WTC11 (cell line): ENCODE data around the gene WNT5B. TPM values are rescaled to one million over a fixed set of nuclear protein-coding genes. Genes with fewer than 3 reads are reported as not detected.

ENCODE experiments used
- ATAC-seq: fragments of 200-7000 bp; cut with Tn5 transposase; 2 replicates; pipeline ENCODE4 v1.10.0; 2021; ENCODE audit warnings: mild to moderate bottlenecking, moderate library complexity
- CTCF ChIA-PET: fragments of 300-600 bp; sonication (Branson Sonifier 250); formaldehyde crosslinking; loops from one replicate; lab custom pipeline; 2021; ENCODE audit warnings: antibody characterized with exemption; lab: Charles Lee
- POLR2A ChIA-PET: fragments of 350-600 bp; sonication (Branson Sonifier 250); formaldehyde crosslinking; loops from one replicate; lab custom pipeline; 2021; ENCODE audit warnings: antibody characterized with exemption; lab: Charles Lee
- DNase-seq: peaks from one replicate; pipeline ENCODE4 v3.0.0; 2021; ENCODE audit warnings: low spot score
- H3K27ac Mint-ChIP-seq: 2 replicates; pipeline ENCODE4 v1.8.0; 2021; ENCODE audit warnings: mixed read lengths
- H3K27me3 Mint-ChIP-seq: 2 replicates; pipeline ENCODE4 v1.8.0; 2021; ENCODE audit warnings: low read depth, mild to moderate bottlenecking, moderate library complexity, mixed read lengths
- H3K36me3 Mint-ChIP-seq: 2 replicates; pipeline ENCODE4 v1.8.0; 2021; ENCODE audit warnings: mixed read lengths
- H3K4me1 Mint-ChIP-seq: 2 replicates; pipeline ENCODE4 v1.8.0; 2022; ENCODE audit warnings: mixed read lengths
- H3K4me3 Mint-ChIP-seq: 2 replicates; pipeline ENCODE4 v1.8.0; 2021; ENCODE audit warnings: mild to moderate bottlenecking, moderate library complexity, mixed read lengths
- H3K9me3 Mint-ChIP-seq: 2 replicates; pipeline ENCODE4 v1.8.0; 2021; ENCODE audit warnings: mixed read lengths
- E2F4 ChIP-seq: sonication (generic); formaldehyde crosslinking; IDR thresholded peaks from 2 replicates; pipeline ENCODE4 v1.8.1; 2022; ENCODE audit warnings: low read depth, mild to moderate bottlenecking, moderate library complexity, missing genetic modification reagents, borderline replicate concordance
- ELF4 ChIP-seq: sonication (generic); formaldehyde crosslinking; IDR thresholded peaks from 2 replicates; pipeline ENCODE4 v1.8.1; 2022; ENCODE audit warnings: low read depth, mild to moderate bottlenecking, moderate library complexity, missing genetic modification reagents
- GTF2I ChIP-seq: fragments of 250-450 bp; sonication (Bioruptor Pico); conservative IDR thresholded peaks from 2 replicates; pipeline ENCODE4 v1.4.0; 2021; ENCODE audit warnings: mild to moderate bottlenecking
- HMGXB4 ChIP-seq: sonication (generic); formaldehyde crosslinking; IDR thresholded peaks from 2 replicates; pipeline ENCODE4 v1.8.1; 2023; ENCODE audit warnings: mild to moderate bottlenecking, moderate library complexity, missing genetic modification reagents
- IRF2 ChIP-seq: sonication (generic); formaldehyde crosslinking; IDR thresholded peaks from 2 replicates; pipeline ENCODE4 v1.8.0; 2022; ENCODE audit warnings: low read depth, missing genetic modification reagents, borderline replicate concordance
- JAZF1 ChIP-seq: fragments of 250-450 bp; sonication (Bioruptor Pico); IDR thresholded peaks from 2 replicates; pipeline ENCODE4 v1.9.0; 2021; ENCODE audit warnings: moderate library complexity, mild to moderate bottlenecking, inconsistent platforms
- JUN ChIP-seq: sonication (generic); formaldehyde crosslinking; IDR thresholded peaks from 2 replicates; pipeline ENCODE4 v1.8.0; 2023; ENCODE audit warnings: mild to moderate bottlenecking, missing genetic modification reagents
- MYBL2 ChIP-seq: sonication (generic); formaldehyde crosslinking; IDR thresholded peaks from 2 replicates; pipeline ENCODE4 v1.8.1; 2023; ENCODE audit warnings: mild to moderate bottlenecking, moderate library complexity, missing genetic modification reagents
- NFATC4 ChIP-seq: fragments of 250-450 bp; sonication (Bioruptor Pico); IDR thresholded peaks from 2 replicates; pipeline ENCODE4 v1.9.0; 2021; ENCODE audit warnings: mild to moderate bottlenecking
- NR3C1 ChIP-seq: sonication (generic); formaldehyde crosslinking; conservative IDR thresholded peaks from 2 replicates; pipeline ENCODE4 v1.8.1; 2023; ENCODE audit warnings: low read depth, mild to moderate bottlenecking, missing genetic modification reagents
- PRRX2 ChIP-seq: fragments of 250-450 bp; sonication (Bioruptor Pico); IDR thresholded peaks from 2 replicates; pipeline ENCODE4 v1.8.0; 2021; ENCODE audit warnings: mild to moderate bottlenecking
- RELA ChIP-seq: sonication (generic); formaldehyde crosslinking; IDR thresholded peaks from 2 replicates; pipeline ENCODE4 v1.8.1; 2022; ENCODE audit warnings: missing genetic modification reagents, mild to moderate bottlenecking, borderline replicate concordance
- ZBTB21 ChIP-seq: sonication (generic); formaldehyde crosslinking; IDR thresholded peaks from 2 replicates; pipeline ENCODE4 v1.8.1; 2023; ENCODE audit warnings: mild to moderate bottlenecking, missing genetic modification reagents, borderline replicate concordance
- ZNF121 ChIP-seq: sonication (generic); formaldehyde crosslinking; IDR thresholded peaks from 2 replicates; pipeline ENCODE4 v1.8.0; 2023; ENCODE audit warnings: missing genetic modification reagents
- ZNF416 ChIP-seq: fragments of 250-450 bp; sonication (Bioruptor Pico); IDR thresholded peaks from 2 replicates; pipeline ENCODE4 v1.9.0; 2021; ENCODE audit warnings: mild to moderate bottlenecking, inconsistent platforms
- ZNF423 ChIP-seq: fragments of 250-450 bp; sonication (Bioruptor Pico); IDR thresholded peaks from 2 replicates; pipeline ENCODE4 v2.1.2; 2022; ENCODE audit warnings: mild to moderate bottlenecking, moderate library complexity
- ZNF532 ChIP-seq: fragments of 250-450 bp; sonication (Bioruptor Pico); IDR thresholded peaks from 2 replicates; pipeline ENCODE4 v1.9.0; 2021; ENCODE audit warnings: mild to moderate bottlenecking, borderline replicate concordance
- total RNA-seq: library from RNA; stranded (reverse); gene quantifications from 3 replicates; pipeline ENCODE4 v1.2.3, GENCODE V29; 2021
- TF ChIP-seq, protein P1 (sequence below): fragments of 250-450 bp; sonication (Bioruptor Pico); IDR thresholded peaks from 2 replicates; pipeline ENCODE4 v2.1.2; 2022; ENCODE audit warnings: mild to moderate bottlenecking, moderate library complexity
- TF ChIP-seq, protein P2 (sequence below): sonication (generic); formaldehyde crosslinking; IDR thresholded peaks from 2 replicates; pipeline ENCODE4 v1.8.0; 2022; ENCODE audit warnings: missing genetic modification reagents
- TF ChIP-seq, protein P3 (sequence below): fragments of 250-450 bp; sonication (Bioruptor Pico); IDR thresholded peaks from 2 replicates; pipeline ENCODE4 v1.9.0; 2021; ENCODE audit warnings: mild to moderate bottlenecking
- TF ChIP-seq, protein P4 (sequence below): fragments of 250-450 bp; sonication (Bioruptor Pico); conservative IDR thresholded peaks from 2 replicates; pipeline ENCODE4 v1.9.0; 2021; ENCODE audit warnings: mild to moderate bottlenecking

The WNT5B gene
- total RNA-seq, 1 experiment from 2014 or later = 4.5 TPM

GRCh38 chr12:1608713-1609119, 20.3 kb upstream of the WNT5B start:
- DNase-seq (no peak), ATAC-seq (no peak)
- H3K36me3 Mint-ChIP-seq = no peaks in the 10 kb centered on the region
- TF ChIP-seq ZBTB21 (CRISPR knock-in tag) (no peak), ZNF423 (CRISPR knock-in tag) (no peak), HMGXB4 (CRISPR knock-in tag) (no peak), ZNF416 (CRISPR knock-in tag) (no peak), JUN (no peak), ELF4 (CRISPR knock-in tag) (no peak), RELA (CRISPR knock-in tag) (no peak), IRF2 (CRISPR knock-in tag) (no peak)
- TF ChIP-seq, protein P1, sequence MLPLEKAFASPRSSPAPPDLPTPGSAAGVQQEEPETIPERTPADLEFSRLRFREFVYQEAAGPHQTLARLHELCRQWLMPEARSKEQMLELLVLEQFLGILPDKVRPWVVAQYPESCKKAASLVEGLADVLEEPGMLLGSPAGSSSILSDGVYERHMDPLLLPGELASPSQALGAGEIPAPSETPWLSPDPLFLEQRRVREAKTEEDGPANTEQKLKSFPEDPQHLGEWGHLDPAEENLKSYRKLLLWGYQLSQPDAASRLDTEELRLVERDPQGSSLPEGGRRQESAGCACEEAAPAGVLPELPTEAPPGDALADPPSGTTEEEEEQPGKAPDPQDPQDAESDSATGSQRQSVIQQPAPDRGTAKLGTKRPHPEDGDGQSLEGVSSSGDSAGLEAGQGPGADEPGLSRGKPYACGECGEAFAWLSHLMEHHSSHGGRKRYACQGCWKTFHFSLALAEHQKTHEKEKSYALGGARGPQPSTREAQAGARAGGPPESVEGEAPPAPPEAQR = no peak
- TF ChIP-seq, protein P2, sequence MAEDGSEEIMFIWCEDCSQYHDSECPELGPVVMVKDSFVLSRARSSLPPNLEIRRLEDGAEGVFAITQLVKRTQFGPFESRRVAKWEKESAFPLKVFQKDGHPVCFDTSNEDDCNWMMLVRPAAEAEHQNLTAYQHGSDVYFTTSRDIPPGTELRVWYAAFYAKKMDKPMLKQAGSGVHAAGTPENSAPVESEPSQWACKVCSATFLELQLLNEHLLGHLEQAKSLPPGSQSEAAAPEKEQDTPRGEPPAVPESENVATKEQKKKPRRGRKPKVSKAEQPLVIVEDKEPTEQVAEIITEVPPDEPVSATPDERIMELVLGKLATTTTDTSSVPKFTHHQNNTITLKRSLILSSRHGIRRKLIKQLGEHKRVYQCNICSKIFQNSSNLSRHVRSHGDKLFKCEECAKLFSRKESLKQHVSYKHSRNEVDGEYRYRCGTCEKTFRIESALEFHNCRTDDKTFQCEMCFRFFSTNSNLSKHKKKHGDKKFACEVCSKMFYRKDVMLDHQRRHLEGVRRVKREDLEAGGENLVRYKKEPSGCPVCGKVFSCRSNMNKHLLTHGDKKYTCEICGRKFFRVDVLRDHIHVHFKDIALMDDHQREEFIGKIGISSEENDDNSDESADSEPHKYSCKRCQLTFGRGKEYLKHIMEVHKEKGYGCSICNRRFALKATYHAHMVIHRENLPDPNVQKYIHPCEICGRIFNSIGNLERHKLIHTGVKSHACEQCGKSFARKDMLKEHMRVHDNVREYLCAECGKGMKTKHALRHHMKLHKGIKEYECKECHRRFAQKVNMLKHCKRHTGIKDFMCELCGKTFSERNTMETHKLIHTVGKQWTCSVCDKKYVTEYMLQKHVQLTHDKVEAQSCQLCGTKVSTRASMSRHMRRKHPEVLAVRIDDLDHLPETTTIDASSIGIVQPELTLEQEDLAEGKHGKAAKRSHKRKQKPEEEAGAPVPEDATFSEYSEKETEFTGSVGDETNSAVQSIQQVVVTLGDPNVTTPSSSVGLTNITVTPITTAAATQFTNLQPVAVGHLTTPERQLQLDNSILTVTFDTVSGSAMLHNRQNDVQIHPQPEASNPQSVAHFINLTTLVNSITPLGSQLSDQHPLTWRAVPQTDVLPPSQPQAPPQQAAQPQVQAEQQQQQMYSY (CRISPR knock-in tag) = no peak
- CTCF ChIA-PET = interaction anchor here (0.9 kb wide), 1 partner anchor 402 kb away, joined by 3 read pairs; no protein-coding TSS in a partner anchor
- H3K9me3 Mint-ChIP-seq = no peaks in the 10 kb centered on the region
- peaks cover 35% of the 10 kb centered on the region for H3K27me3 Mint-ChIP-seq
- H3K4me3 Mint-ChIP-seq = no peak overlapping the region
- H3K27ac Mint-ChIP-seq = no peak overlapping the region
- POLR2A ChIA-PET = no interaction called here
- H3K4me1 Mint-ChIP-seq = peaks cover 12% of the 10 kb centered on the region

DNA sequence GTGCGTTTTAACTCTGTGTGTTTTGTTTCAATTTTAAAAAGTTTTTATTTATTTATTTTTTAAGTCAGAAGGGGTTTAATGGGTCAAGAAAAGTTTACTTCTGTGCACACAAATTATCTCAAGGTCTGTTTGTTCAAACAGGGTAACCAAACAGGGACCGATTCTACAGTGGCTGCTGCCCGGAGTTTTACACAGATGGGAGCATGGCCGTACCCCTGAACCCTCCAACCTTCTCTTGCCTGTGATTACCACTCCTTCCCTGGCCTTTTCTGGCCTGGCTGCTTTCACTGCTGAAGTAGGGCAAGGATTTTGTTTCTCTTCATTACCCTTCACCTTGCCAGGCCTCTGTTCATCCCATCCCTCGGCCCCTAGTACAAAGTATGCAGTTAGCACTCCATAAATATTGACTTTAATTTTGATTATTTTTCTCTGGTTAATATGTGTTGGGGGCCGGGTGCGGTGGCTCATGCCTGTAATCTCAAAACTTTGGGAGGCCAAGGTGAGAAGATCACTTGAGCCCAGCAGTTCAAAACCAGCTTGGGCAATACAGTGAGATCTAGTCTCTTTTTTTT, 18.9 kb upstream of the WNT5B start:
- Mint-ChIP-seq H3K27me3 (peaks cover 29% of the 10 kb centered on the region), H3K27ac (no peak overlapping the region), H3K4me1 (peaks cover 12% of the 10 kb centered on the region), H3K36me3 (no peaks in the 10 kb centered on the region), H3K9me3 (no peaks in the 10 kb centered on the region), H3K4me3 (no peak overlapping the region)
- ATAC-seq = no peak
- CTCF ChIA-PET = interaction anchor here (0.5 kb wide), 1 partner anchor 953 kb away, joined by 3 read pairs; no protein-coding TSS in a partner anchor
- DNase-seq = no peak
- POLR2A ChIA-PET = no interaction called here
- TF ChIP-seq, protein P3, sequence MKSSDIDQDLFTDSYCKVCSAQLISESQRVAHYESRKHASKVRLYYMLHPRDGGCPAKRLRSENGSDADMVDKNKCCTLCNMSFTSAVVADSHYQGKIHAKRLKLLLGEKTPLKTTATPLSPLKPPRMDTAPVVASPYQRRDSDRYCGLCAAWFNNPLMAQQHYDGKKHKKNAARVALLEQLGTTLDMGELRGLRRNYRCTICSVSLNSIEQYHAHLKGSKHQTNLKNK = no peak
- no peak for TF ChIP-seq ZNF121 (CRISPR knock-in tag)
- no peak for TF ChIP-seq NR3C1 (CRISPR knock-in tag)
- TF ChIP-seq JAZF1 (CRISPR knock-in tag) = no peak
- TF ChIP-seq GTF2I (CRISPR knock-in tag) = no peak
- TF ChIP-seq, protein P4, sequence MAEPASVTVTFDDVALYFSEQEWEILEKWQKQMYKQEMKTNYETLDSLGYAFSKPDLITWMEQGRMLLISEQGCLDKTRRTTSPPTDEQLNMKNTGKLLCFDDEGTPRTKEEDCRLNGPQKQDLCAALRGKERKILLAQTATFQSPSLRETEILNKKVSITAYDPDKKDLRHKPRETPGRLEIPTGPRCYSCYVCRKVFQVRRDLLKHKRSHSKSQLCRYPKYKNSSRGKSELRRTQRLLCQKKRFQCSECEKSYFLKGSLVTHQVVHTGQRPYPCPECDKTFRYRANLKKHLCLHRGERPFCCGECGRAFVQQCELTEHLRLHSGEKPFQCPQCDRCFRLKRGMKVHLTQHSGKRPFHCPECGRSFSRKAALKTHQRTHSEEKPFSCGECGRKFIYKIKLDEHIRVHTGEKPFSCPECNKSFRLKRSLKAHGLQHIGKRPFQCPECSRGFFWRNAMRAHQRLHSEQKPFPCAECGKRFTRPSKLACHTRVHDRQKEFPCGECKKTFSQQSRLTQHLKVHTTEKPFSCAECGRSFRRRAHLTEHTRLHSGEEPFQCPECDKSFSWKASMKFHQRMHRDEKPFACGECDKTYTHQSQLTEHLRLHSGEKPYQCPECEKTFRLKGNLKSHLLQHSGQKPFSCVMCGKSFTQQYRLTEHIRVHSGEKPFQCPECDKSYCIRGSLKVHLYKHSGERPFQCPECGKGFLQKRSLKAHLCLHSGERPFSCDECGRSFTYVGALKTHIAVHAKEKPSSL (CRISPR knock-in tag) = no peak
- TF ChIP-seq PRRX2 (CRISPR knock-in tag) = no peak
- TF ChIP-seq NFATC4 (CRISPR knock-in tag) = no peak
- no peak for TF ChIP-seq MYBL2 (CRISPR knock-in tag)
- TF ChIP-seq E2F4 = no peak
- no peak for TF ChIP-seq ZNF532 (CRISPR knock-in tag)
